ENCODE measurements around the gene LSM3. TPM values are rescaled to one million over a fixed set of nuclear protein-coding genes. Genes with fewer than 3 reads are reported as not detected.
A peak's percentile ranks its signal among the peaks of the same experiment; 100 is the strongest.

Gene LSM3
- polyA plus RNA-seq, 4 donors = 14.2 to 20.4 (median 17.2) TPM

GRCh38 chr3:14235003-14235911 lies 56.6 kb downstream of the LSM3 start:
- no peak for DNase-seq (ENCODE audit: low read depth in 4 of 4, low spot score in 2 of 4)

GRCh38 chr3:14235912-14236295 lies 57.3 kb downstream of the LSM3 start:
- DNase-seq (ENCODE audit: low read depth in 4 of 4, low spot score in 2 of 4) = no peak

- DNase-seq (ENCODE audit: low read depth in 4 of 4, low spot score in 2 of 4) = no peak
Measured at GRCh38 chr3:14236902-14237301, 58.3 kb downstream of the LSM3 start.

GRCh38 chr3:14237457-14237856 lies 58.8 kb downstream of the LSM3 start:
- no peak for DNase-seq (ENCODE audit: low read depth in 4 of 4, low spot score in 2 of 4)

GRCh38 chr3:14238356-14238755 lies 59.7 kb downstream of the LSM3 start:
- no peak for DNase-seq (ENCODE audit: low read depth in 4 of 4, low spot score in 2 of 4)

- DNase-seq (ENCODE audit: low read depth in 4 of 4, low spot score in 2 of 4) = no peak
Measured at GRCh38 chr3:14238930-14239329, 60.3 kb downstream of the LSM3 start.

GRCh38 chr3:14239940-14240339 lies 61.3 kb downstream of the LSM3 start:
- DNase-seq (ENCODE audit: low read depth in 4 of 4, low spot score in 2 of 4) = no peak

GRCh38 chr3:14240366-14240765 lies 61.7 kb downstream of the LSM3 start:
- no peak for DNase-seq (ENCODE audit: low read depth in 4 of 4, low spot score in 2 of 4)

- DNase-seq (ENCODE audit: low read depth in 4 of 4, low spot score in 2 of 4) = no peak
Measured at GRCh38 chr3:14241716-14242115, 63.1 kb downstream of the LSM3 start.

GRCh38 chr3:14242490-14243311 lies 64.1 kb downstream of the LSM3 start:
- no peak for DNase-seq (ENCODE audit: low read depth in 4 of 4, low spot score in 2 of 4)

GRCh38 chr3:14243782-14244181 lies 65.2 kb downstream of the LSM3 start:
- DNase-seq (ENCODE audit: low read depth in 4 of 4, low spot score in 2 of 4) = no peak

- DNase-seq (ENCODE audit: low read depth in 4 of 4, low spot score in 2 of 4) = no peak
Measured at GRCh38 chr3:14244521-14245247, 66.1 kb downstream of the LSM3 start.

- DNase-seq (ENCODE audit: low read depth in 4 of 4, low spot score in 2 of 4) = no peak
Measured at GRCh38 chr3:14245248-14245639, 66.6 kb downstream of the LSM3 start.

- DNase-seq (ENCODE audit: low read depth in 4 of 4, low spot score in 2 of 4) = no peak
Measured at GRCh38 chr3:14245822-14246221, 67.2 kb downstream of the LSM3 start.

- no peak for DNase-seq (ENCODE audit: low read depth in 4 of 4, low spot score in 2 of 4)
Measured at GRCh38 chr3:14246414-14246813, 67.8 kb downstream of the LSM3 start.

GRCh38 chr3:14248477-14248848 lies 69.8 kb downstream of the LSM3 start:
- no peak for DNase-seq (ENCODE audit: low read depth in 4 of 4, low spot score in 2 of 4)

- peak in 1 of 4 donors; percentile 29 for DNase-seq (ENCODE audit: low read depth in 4 of 4, low spot score in 2 of 4)
Measured at GRCh38 chr3:14248849-14249523, 70.4 kb downstream of the LSM3 start.
